ENCODE data around the gene RNF31.
A peak's percentile ranks its signal among the peaks of the same experiment; 100 is the strongest.

RNF31 gene

GRCh38 chr14:24144451-24144850 is 2.8 kb upstream of the RNF31 start:
- no peak overlapping the region for H3K4me3 ChIP-seq (ENCODE audit: control insufficient read depth, low read depth, low read length)
- no peak for DNase-seq (ENCODE audit: low read depth)
- TF ChIP-seq CTCF (IDR thresholded peaks at IDR 0.05; ENCODE audit: control insufficient read depth, insufficient read depth, low read depth, low read length, missing control alignments): no peak

GRCh38 chr14:24145219-24145618 is 2.1 kb upstream of the RNF31 start:
- DNase-seq (ENCODE audit: low read depth): no peak
- peak overlapping the region; percentile 93; the same call in 1 of the 2 replicates for H3K4me3 ChIP-seq (ENCODE audit: control insufficient read depth, low read depth, low read length)
- TF ChIP-seq CTCF (IDR thresholded peaks at IDR 0.05; ENCODE audit: control insufficient read depth, insufficient read depth, low read depth, low read length, missing control alignments): no peak

GRCh38 chr14:24145690-24146452 is 1.4 kb upstream of the RNF31 start:
- peak overlapping the region; percentile 93 for H3K4me3 ChIP-seq (ENCODE audit: control insufficient read depth, low read depth, low read length)
- TF ChIP-seq CTCF (IDR thresholded peaks at IDR 0.05; ENCODE audit: control insufficient read depth, insufficient read depth, low read depth, low read length, missing control alignments): no peak
- peak; percentile 11 for DNase-seq (ENCODE audit: low read depth)

- H3K4me3 ChIP-seq (ENCODE audit: control insufficient read depth, low read depth, low read length): peak within 1 kb of the TSS; percentile 93
- DNase-seq (ENCODE audit: low read depth): peak; percentile 84
- TF ChIP-seq CTCF (IDR thresholded peaks at IDR 0.05; ENCODE audit: control insufficient read depth, insufficient read depth, low read depth, low read length, missing control alignments): no peak
Observed at GRCh38 chr14:24146453-24146977, 783 bp upstream of the RNF31 start, which contains the start of gene PSME2. Gene PSME2 (minus strand): TSS chr14:24146610. CDS start chr14:24146581, 29 bp downstream.

- peak overlapping the region; percentile 93 for H3K4me3 ChIP-seq (ENCODE audit: control insufficient read depth, low read depth, low read length)
- no peak for DNase-seq (ENCODE audit: low read depth)
- TF ChIP-seq CTCF (IDR thresholded peaks at IDR 0.05; ENCODE audit: control insufficient read depth, insufficient read depth, low read depth, low read length, missing control alignments): no peak
Observed at GRCh38 chr14:24147761-24148428, 597 bp downstream of the RNF31 start.

GRCh38 chr14:24149302-24149969 is 2.1 kb downstream of the RNF31 start:
- no peak for TF ChIP-seq CTCF (IDR thresholded peaks at IDR 0.05; ENCODE audit: control insufficient read depth, insufficient read depth, low read depth, low read length, missing control alignments)
- no peak for DNase-seq (ENCODE audit: low read depth)
- H3K4me3 ChIP-seq (ENCODE audit: control insufficient read depth, low read depth, low read length): no peak overlapping the region

All from AG09309 (cell line).